H1 (cell line): ENCODE results near the gene RAD50. TPM values are rescaled to one million over a fixed set of nuclear protein-coding genes. Genes with fewer than 3 reads are reported as not detected.

ENCODE experiments used
- CTCF ChIA-PET: fragments of 300-600 bp; sonication (Branson Sonifier 250); formaldehyde crosslinking; loops from one replicate; lab custom pipeline; 2021; ENCODE audit not compliant: partially characterized antibody; lab: Charles Lee
- POLR2A ChIA-PET: fragments of 300-600 bp; sonication (Branson Sonifier 250); formaldehyde crosslinking; loops from one replicate; lab custom pipeline; 2021; ENCODE audit warnings: inconsistent platforms; ENCODE audit not compliant: partially characterized antibody; lab: Charles Lee
- DNase-seq, 2 experiments: peaks; one replicate each; pipeline versions ENCODE4 v3.0.0 to v3.0.0-alpha.2; 2010 to 2022; ENCODE audit warnings: low spot score in 2 of 2, low read depth in 1 of 2, mixed read lengths in 1 of 2
- FAIRE-seq: peaks from 2 replicates; lab custom pipeline; 2011; peaks lifted over from hg19 to GRCh38; lab: Jason Lieb, UNC
- H2AFZ ChIP-seq: 2 replicates; pipeline ENCODE4 v1.8.1; 2012; ENCODE audit warnings: low read length, inconsistent platforms
- H2AK5ac ChIP-seq: 2 replicates; pipeline ENCODE4 v1.6.1; 2013; ENCODE audit warnings: low read depth, low read length
- H2BK120ac ChIP-seq: replicated peaks from 2 replicates; pipeline ENCODE3; 2013; ENCODE audit warnings: low read depth, low read length, inconsistent platforms
- H2BK12ac ChIP-seq: 2 replicates; pipeline ENCODE4 v1.6.1; 2013; ENCODE audit warnings: low read depth, low read length
- H2BK15ac ChIP-seq: 2 replicates; pipeline ENCODE4 v1.6.1; 2013; ENCODE audit warnings: low read length
- H2BK20ac ChIP-seq: 2 replicates; pipeline ENCODE4 v1.6.1; 2013; ENCODE audit warnings: low read length
- H2BK5ac ChIP-seq: 2 replicates; pipeline ENCODE4 v1.6.1; 2013; ENCODE audit warnings: low read depth, low read length
- H3K14ac ChIP-seq: 2 replicates; pipeline ENCODE4 v1.6.1; 2013; ENCODE audit warnings: inconsistent platforms; ENCODE audit not compliant: insufficient read length
- H3K18ac ChIP-seq: 2 replicates; pipeline ENCODE4 v1.6.1; 2013; ENCODE audit warnings: low read length; ENCODE audit errors: extremely low read depth
- H3K23ac ChIP-seq: 2 replicates; pipeline ENCODE4 v1.6.1; 2013; ENCODE audit warnings: inconsistent platforms; ENCODE audit not compliant: insufficient read length
- H3K23me2 ChIP-seq: 2 replicates; pipeline ENCODE4 v1.6.1; 2013; ENCODE audit warnings: low read depth, low read length
- H3K27ac ChIP-seq: 2 replicates; pipeline ENCODE4 v1.6.1; 2011; ENCODE audit warnings: low read depth, low read length, inconsistent platforms
- H3K27me3 ChIP-seq, 4 experiments: replicated peaks in 1 of 4; 1 replicate in 1 of 4; 2 replicates in 3 of 4; pipeline versions ENCODE4 v1.6.1 to v1.8.1; 2011 to 2013; ENCODE audit warnings: low read length in 3 of 4, mild to moderate bottlenecking in 3 of 4, inconsistent platforms in 2 of 4, mixed read lengths in 2 of 4, moderate library complexity in 1 of 4; ENCODE audit not compliant: control insufficient read depth in 3 of 4, insufficient read depth in 3 of 4; ENCODE audit errors: extremely low read depth in 1 of 4
- H3K36me3 ChIP-seq, 4 experiments: 2 replicates each; pipeline versions ENCODE4 v1.6.1 to v1.8.1; 2011 to 2013; ENCODE audit warnings: mild to moderate bottlenecking in 4 of 4, low read length in 3 of 4, moderate library complexity in 2 of 4, control low read depth in 1 of 4, inconsistent platforms in 1 of 4; ENCODE audit not compliant: insufficient read depth in 4 of 4, control insufficient read depth in 2 of 4
- H3K4ac ChIP-seq: replicated peaks from 2 replicates; pipeline ENCODE3; 2013; ENCODE audit warnings: low read length, low read depth, mixed read lengths, inconsistent platforms; ENCODE audit not compliant: insufficient read length
- H3K4me1 ChIP-seq, 4 experiments: replicated peaks in 1 of 4; 1 replicate in 1 of 4; 2 replicates in 3 of 4; pipeline versions ENCODE4 v1.6.1 to v1.8.1; 2011 to 2013; ENCODE audit warnings: low read length in 3 of 4, inconsistent platforms in 2 of 4, mixed read lengths in 1 of 4; ENCODE audit not compliant: insufficient read depth in 4 of 4, control insufficient read depth in 3 of 4
- H3K4me2 ChIP-seq, 2 experiments: 2 replicates each; pipeline versions ENCODE4 v1.6.1 to v1.8.1; 2011 to 2013; ENCODE audit warnings: low read depth in 2 of 2, low read length in 2 of 2, control low read depth in 1 of 2, inconsistent platforms in 1 of 2, mild to moderate bottlenecking in 1 of 2; ENCODE audit not compliant: insufficient read depth in 1 of 2
- H3K4me3 ChIP-seq, 4 experiments: fragments of 200-600, 300-600 bp in 1 of 4; sonication (generic), shearing (Covaris generic), sonication (Bioruptor Twin) in 1 of 4; 2 replicates each; pipeline versions ENCODE4 v1.5.1 to v1.8.1; 2011 to 2016; ENCODE audit warnings: low read length in 4 of 4, low read depth in 3 of 4, control low read depth in 2 of 4, inconsistent platforms in 2 of 4, mild to moderate bottlenecking in 2 of 4, mixed read lengths in 1 of 4, moderate library complexity in 1 of 4; ENCODE audit not compliant: insufficient read depth in 2 of 4; ENCODE audit errors: extremely low read depth in 1 of 4
- H3K56ac ChIP-seq: replicated peaks from 2 replicates; pipeline ENCODE3; 2013; ENCODE audit warnings: low read depth, mild to moderate bottlenecking, mixed read lengths, low read length, inconsistent platforms; ENCODE audit not compliant: insufficient read length
- H3K79me1 ChIP-seq: 2 replicates; pipeline ENCODE4 v1.6.1; 2013; ENCODE audit warnings: low read depth, low read length, control low read depth
- H3K79me2 ChIP-seq, 2 experiments: 2 replicates each; pipeline versions ENCODE4 v1.6.1 to v1.8.1; 2012 to 2013; ENCODE audit warnings: low read length in 2 of 2, mild to moderate bottlenecking in 2 of 2, inconsistent platforms in 1 of 2; ENCODE audit not compliant: insufficient read depth in 2 of 2, control insufficient read depth in 1 of 2
- H3K9ac ChIP-seq, 4 experiments: replicated peaks in 1 of 4; 1 replicate in 1 of 4; 2 replicates in 3 of 4; pipeline versions ENCODE4 v1.6.1 to v1.8.1; 2011 to 2013; ENCODE audit warnings: low read depth in 3 of 4, low read length in 3 of 4, control low read depth in 2 of 4, mild to moderate bottlenecking in 2 of 4, moderate library complexity in 2 of 4, inconsistent platforms in 1 of 4; ENCODE audit errors: extremely low read depth in 1 of 4
- H3K9me3 ChIP-seq, 2 experiments: 2 replicates each; pipeline versions ENCODE4 v1.6.1 to v1.8.1; 2012 to 2013; ENCODE audit warnings: mild to moderate bottlenecking in 2 of 2, moderate library complexity in 2 of 2, control low read depth in 1 of 2, inconsistent platforms in 1 of 2, low read depth in 1 of 2, low read length in 1 of 2, mixed read lengths in 1 of 2; ENCODE audit not compliant: insufficient read depth in 2 of 2
- H4K20me1 ChIP-seq, 2 experiments: replicated peaks in 1 of 2; 2 replicates each; pipeline versions ENCODE3 to v1.8.1; 2011 to 2013; ENCODE audit warnings: inconsistent platforms in 2 of 2, low read length in 2 of 2, mild to moderate bottlenecking in 1 of 2; ENCODE audit not compliant: insufficient read depth in 2 of 2, control insufficient read depth in 1 of 2
- H4K5ac ChIP-seq: 2 replicates; pipeline ENCODE4 v1.6.1; 2013; ENCODE audit warnings: low read length, low read depth, mixed read lengths, inconsistent platforms; ENCODE audit not compliant: insufficient read length
- H4K8ac ChIP-seq: 2 replicates; pipeline ENCODE4 v1.8.0; 2013; ENCODE audit warnings: mild to moderate bottlenecking, moderate library complexity, low read length, inconsistent platforms; ENCODE audit not compliant: insufficient read depth; ENCODE audit errors: extremely low read depth
- H4K91ac ChIP-seq: replicated peaks from 2 replicates; pipeline ENCODE3; 2013; ENCODE audit warnings: low read length, mixed read lengths, inconsistent platforms; ENCODE audit not compliant: insufficient read length
- E2F6 ChIP-seq: IDR thresholded peaks from 2 replicates; pipeline ENCODE4 v1.6.1; 2012; ENCODE audit warnings: inconsistent platforms
- POU5F1 ChIP-seq: IDR thresholded peaks from 2 replicates; pipeline ENCODE4 v1.6.1; 2011; ENCODE audit warnings: low read depth, mild to moderate bottlenecking, low read length, moderate library complexity
- TAF1 ChIP-seq: IDR thresholded peaks from 2 replicates; pipeline ENCODE4 v1.6.1; 2011; ENCODE audit warnings: mild to moderate bottlenecking, low read depth, low read length
- TCF12 ChIP-seq: IDR thresholded peaks from 2 replicates; pipeline ENCODE4 v1.6.1; 2011; ENCODE audit warnings: low read depth, mild to moderate bottlenecking, low read length
- WGBS, 2 experiments: shearing (Covaris generic) in 1 of 2; methylation state at CpG; one replicate each; pipeline versions ENCODE4 v1.1.6 to v1.1.7; 2013 to 2015; ENCODE audit warnings: low lambda C conversion rate in 2 of 2, mixed read lengths in 2 of 2, inconsistent platforms in 1 of 2, low coverage in 1 of 2, missing lambda C conversion rate in 1 of 2; ENCODE audit not compliant: insufficient replicate concordance in 2 of 2, insufficient coverage in 1 of 2, insufficient read length in 1 of 2; ENCODE audit errors: extremely low coverage in 1 of 2, missing lambda C conversion rate in 1 of 2; 5-methylcytosine and 5-hydroxymethylcytosine counted together
- polyA plus RNA-seq, 7 experiments: library from polyadenylated mRNA; depleted of rRNA in 3 of 7; stranded (reverse) in 5 of 7; unstranded in 2 of 7; fragments of >200 nt in 5 of 7; fragments of 200-250 nt in 2 of 7; gene quantifications; 1 replicate in 5 of 7; 2 replicates in 1 of 7; 4 replicates in 1 of 7; pipeline versions ENCODE4 v1.2.1 to v1.2.3, GENCODE V29; 2011 to 2013; ENCODE audit warnings: missing spikeins in 2 of 7, mixed read lengths in 2 of 7
- total RNA-seq: library from RNA; stranded (reverse); fragmentation: NEBNext Ultra II Directional; extraction: Animal tissue kit (Norgen Biotek cat#: 25700); gene quantifications from 2 replicates; pipeline ENCODE4 v1.2.1, GENCODE V29; 2021

RAD50 gene
- total and polyA plus RNA-seq, 2 of the 8 experiments (the other 6 are each of a cell fraction or from before 2014, with no cell fraction given): 10.1 to 39.4 TPM

GRCh38 chr5:132673939-132674630 is 117.3 kb downstream of the RAD50 start, which contains the start of gene IL4:
Gene IL4 (plus strand): TSS chr5:132673989. CDS start chr5:132674051, 62 bp downstream.
- no peak within 1 kb of the TSS for H3K4me3 ChIP-seq

More at GRCh38 chr5:132673939-132674630, 117.3 kb downstream of the RAD50 start, which contains the start of gene IL4:
- no peak within 1 kb of the TSS for H3K23ac ChIP-seq
- no peaks in the 10 kb centered on the region for H3K4me1 ChIP-seq
- no peak for FAIRE-seq
- no peaks in the 10 kb centered on the region for H3K27me3 ChIP-seq
- no peaks in the 10 kb centered on the region for H3K79me2 ChIP-seq
- H4K20me1 ChIP-seq: no peaks in the 10 kb centered on the region
- no peak within 1 kb of the TSS for H2BK5ac ChIP-seq
- no peak within 1 kb of the TSS for H3K4me2 ChIP-seq
- 0 out of 4 replicates have a peak, but pooled peaks cover 0 to 3% of the 10 kb centered on the region in 2 experiments for H3K9me3 ChIP-seq
- H2AFZ ChIP-seq: no peak within 1 kb of the TSS
- no peak within 1 kb of the TSS for H2AK5ac ChIP-seq
- H3K14ac ChIP-seq: no peak within 1 kb of the TSS
- H2BK12ac ChIP-seq: no peak within 1 kb of the TSS
- no peak within 1 kb of the TSS for H4K8ac ChIP-seq
- TF ChIP-seq E2F6 (no peak), TAF1 (no peak), TCF12 (no peak), POU5F1 (no peak)
- TF ChIP-seq, all 59 proteins: peak for 0
- no peak within 1 kb of the TSS for H4K5ac ChIP-seq
- ChIA-PET CTCF (interaction anchor here (0.7 to 5.6 kb wide), 5 partner anchors 9 to 147 kb away, joined by 3 to 23 read pairs (median 4); no protein-coding TSS in a partner anchor), POLR2A (interaction anchor here (1.4 kb wide), 1 partner anchor 16 kb away, joined by 5 read pairs; no protein-coding TSS in a partner anchor)
- no peak within 1 kb of the TSS for H3K9ac ChIP-seq
- H3K18ac ChIP-seq: no peak within 1 kb of the TSS
- H3K56ac ChIP-seq: no peak within 1 kb of the TSS
- H3K23me2 ChIP-seq: no peaks in the 10 kb centered on the region; the same call in 1 of the 2 replicates
- H2BK20ac ChIP-seq: no peak within 1 kb of the TSS
- H3K4ac ChIP-seq: no peak within 1 kb of the TSS
- H2BK15ac ChIP-seq: no peak within 1 kb of the TSS
- no peak within 1 kb of the TSS for H3K27ac ChIP-seq
- WGBS, 2 experiments: 86% methylated on average over 14 of the region's 14 CpGs; no CpG with 5 or more reads in 1 of the 2 experiments
- H4K91ac ChIP-seq: no peak within 1 kb of the TSS
- H2BK120ac ChIP-seq: no peak within 1 kb of the TSS
- H3K79me1 ChIP-seq: no peaks in the 10 kb centered on the region
- H3K36me3 ChIP-seq: no peaks in the 10 kb centered on the region
- no peak for DNase-seq
